Medulla oblongata (tissue), 1 donor: ENCODE measurements around the gene PDHA1.

ENCODE experiments used
- DNase-seq: peaks from one replicate; pipeline ENCODE4 v3.0.0-alpha.2; 2015; ENCODE audit errors: extremely low spot score

Gene PDHA1

DNA sequence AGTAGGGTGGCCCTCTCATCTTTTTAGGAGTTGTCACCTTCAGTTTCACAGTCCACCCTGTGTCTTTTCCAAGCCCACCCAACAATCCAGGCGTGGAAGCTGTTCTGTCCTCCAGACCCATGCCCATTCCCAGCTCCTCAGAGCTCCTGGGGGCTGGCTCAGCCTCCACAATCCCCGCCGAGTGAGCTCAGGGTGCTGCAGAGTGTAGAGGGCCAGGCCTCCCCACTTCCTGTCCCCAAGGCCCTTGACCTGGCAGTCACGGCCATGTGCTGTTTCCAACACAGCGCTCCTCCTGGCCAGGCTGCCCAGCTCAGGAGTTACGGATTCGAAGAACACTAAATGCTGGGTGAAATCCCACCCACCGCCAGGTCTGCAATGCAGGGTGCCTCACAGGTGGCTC lies 31.8 kb downstream of the PDHA1 start:
- no peak for DNase-seq

- no peak for DNase-seq
Measured at GRCh38 chrX:19377799-19378198, 34.1 kb downstream of the PDHA1 start.

DNA sequence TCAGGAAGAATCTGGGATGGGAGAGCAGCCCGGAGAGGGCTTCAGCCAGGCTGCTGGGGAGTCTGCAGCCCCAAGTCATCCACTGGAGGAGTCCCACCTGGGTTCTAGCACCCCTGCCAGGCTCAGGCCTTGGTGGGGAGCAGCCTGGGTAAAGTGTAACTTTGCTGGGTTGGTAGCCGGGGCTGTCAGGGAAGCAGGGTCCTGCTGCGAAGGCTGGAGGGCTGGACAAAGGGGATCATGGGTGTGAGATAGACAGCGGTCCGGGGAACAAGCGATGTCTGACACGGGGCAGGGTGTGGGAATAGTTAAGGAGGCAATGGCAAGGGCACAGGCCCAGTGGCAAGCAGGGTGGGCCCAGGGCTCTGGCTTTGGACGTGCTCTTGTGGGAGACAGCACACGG lies 37.6 kb downstream of the PDHA1 start:
- DNase-seq: no peak

DNA sequence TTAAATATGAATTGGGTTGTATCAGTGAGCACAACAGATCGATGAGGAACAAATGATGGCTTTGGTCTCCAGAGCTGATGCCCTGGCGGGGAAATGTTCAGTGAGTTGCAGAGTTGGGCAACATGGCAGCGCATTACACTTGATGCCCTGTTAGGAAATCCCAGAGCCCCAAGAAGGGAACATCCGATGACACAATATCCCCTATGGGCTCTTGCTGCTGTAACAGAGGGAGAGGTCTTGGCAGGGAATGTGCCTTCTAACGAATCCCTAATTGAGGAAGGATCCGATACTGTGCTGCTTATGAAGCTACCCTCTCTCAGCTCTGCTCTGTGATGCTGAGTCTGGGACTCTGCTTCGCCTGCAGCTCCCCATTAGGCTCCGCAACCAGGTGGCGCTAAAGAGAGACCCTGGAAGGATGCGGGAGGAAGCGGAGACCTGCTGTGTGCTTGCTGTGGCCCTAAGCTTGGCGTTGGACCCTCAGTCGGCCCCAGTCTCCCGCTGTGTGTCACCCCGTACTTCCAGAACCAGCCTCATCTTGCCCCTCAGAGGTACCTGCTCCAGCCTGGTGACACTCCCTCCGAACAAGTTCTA lies 38.9 kb downstream of the PDHA1 start:
- peak; percentile 54 for DNase-seq

GRCh38 chrX:19386679-19387078 lies 43.0 kb downstream of the PDHA1 start:
- DNase-seq: no peak

GRCh38 chrX:19388064-19388679 lies 44.4 kb downstream of the PDHA1 start:
- no peak for DNase-seq

- no peak for DNase-seq
Measured at GRCh38 chrX:19388741-19389140, 45.0 kb downstream of the PDHA1 start.

DNA sequence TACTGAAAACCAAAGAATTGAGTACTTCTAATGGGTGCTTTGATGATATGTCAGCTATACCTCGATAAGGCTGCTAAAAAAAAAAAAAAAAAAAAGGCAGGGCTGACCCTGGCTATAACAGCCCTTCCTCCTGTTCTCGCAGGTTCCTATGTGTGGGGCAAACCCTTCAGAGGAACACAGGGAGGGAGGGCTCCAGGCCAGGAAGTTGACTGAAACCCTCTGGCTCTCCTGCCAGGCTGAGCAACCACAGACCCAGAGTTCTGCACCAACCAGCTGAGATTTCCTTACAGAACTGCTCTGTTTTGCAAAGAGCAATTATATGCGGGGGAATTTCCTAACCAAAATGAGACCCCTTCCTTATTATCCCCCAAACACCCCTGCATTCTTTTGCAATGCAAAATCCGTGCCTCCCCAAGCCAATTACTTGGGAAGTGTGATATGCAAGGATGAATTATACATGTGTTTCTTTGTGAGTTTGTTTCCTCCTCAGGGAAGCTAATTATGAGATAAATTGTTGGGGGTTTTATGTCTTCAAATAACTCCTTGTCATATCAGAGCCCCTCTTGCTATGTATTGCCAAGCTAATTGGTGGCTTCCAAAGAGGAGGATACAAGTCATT lies 45.6 kb downstream of the PDHA1 start:
- no peak for DNase-seq

GRCh38 chrX:19392078-19392477 lies 48.4 kb downstream of the PDHA1 start:
- no peak for DNase-seq

DNA sequence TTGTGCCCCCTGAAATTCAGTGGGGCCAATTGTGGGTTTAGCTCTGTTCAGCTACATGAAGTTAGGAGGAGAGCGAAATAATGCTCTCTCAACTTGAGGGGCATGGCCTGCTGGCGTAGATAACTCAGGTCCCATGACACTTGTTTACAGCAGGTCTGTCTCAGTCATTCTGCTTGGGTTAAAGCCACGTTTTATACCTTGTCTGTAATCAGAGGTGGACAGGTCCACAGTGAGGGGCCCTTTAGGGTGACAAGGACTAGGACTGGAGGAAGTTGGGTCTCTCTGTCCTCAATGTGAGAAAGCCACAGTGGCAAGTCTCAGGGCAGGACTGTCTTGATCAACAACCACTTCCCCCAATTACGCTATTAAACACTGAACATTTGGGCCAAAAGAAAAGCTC lies 49.0 kb downstream of the PDHA1 start:
- no peak for DNase-seq

GRCh38 chrX:19403696-19404095 lies 60.0 kb downstream of the PDHA1 start:
- DNase-seq: no peak

- DNase-seq: no peak
Measured at GRCh38 chrX:19410259-19410658, 66.5 kb downstream of the PDHA1 start.
